ENCODE measurements around the gene CHPF.

CHPF gene

GRCh38 chr2:219543596-219544358 is at the start of gene CHPF, which contains the start of gene TMEM198:
Gene CHPF, minus strand, starts transcription at chr2:219543809. Its CDS starts 271 bp downstream, at chr2:219543538.
Gene TMEM198, plus strand, starts transcription at chr2:219544028. Its CDS starts 700 bp downstream, at chr2:219544728.
- peak; percentile 91 for DNase-seq (ENCODE audit: low read depth)

GRCh38 chr2:219593154-219593553 is 49.5 kb upstream of the CHPF start:
- DNase-seq (ENCODE audit: low read depth) = no peak

- no peak for DNase-seq (ENCODE audit: low read depth)
Observed at GRCh38 chr2:219592736-219593135, 49.1 kb upstream of the CHPF start.

GRCh38 chr2:219591091-219591490 is 47.5 kb upstream of the CHPF start:
- DNase-seq (ENCODE audit: low read depth) = no peak

- no peak for DNase-seq (ENCODE audit: low read depth)
Observed at GRCh38 chr2:219581346-219581745, 37.7 kb upstream of the CHPF start.

GRCh38 chr2:219578811-219579613 is 35.4 kb upstream of the CHPF start:
- DNase-seq (ENCODE audit: low read depth) = no peak

- no peak for DNase-seq (ENCODE audit: low read depth)
Observed at GRCh38 chr2:219576505-219577388, 33.1 kb upstream of the CHPF start.

GRCh38 chr2:219575566-219576504 is 32.2 kb upstream of the CHPF start:
- no peak for DNase-seq (ENCODE audit: low read depth)

- DNase-seq (ENCODE audit: low read depth) = no peak
Observed at GRCh38 chr2:219574484-219575311, 31.1 kb upstream of the CHPF start.

GRCh38 chr2:219573166-219573565 is 29.6 kb upstream of the CHPF start:
- no peak for DNase-seq (ENCODE audit: low read depth)

- no peak for DNase-seq (ENCODE audit: low read depth)
Observed at GRCh38 chr2:219572237-219573001, 28.8 kb upstream of the CHPF start, which contains the start of gene INHA. Gene INHA, plus strand, starts transcription at chr2:219572310. Its CDS starts 65 bp downstream, at chr2:219572375.

GRCh38 chr2:219571311-219572236 is 28.0 kb upstream of the CHPF start, which contains the start of gene OBSL1:
Gene OBSL1, minus strand, starts transcription at chr2:219571539. Its CDS starts 307 bp downstream, at chr2:219571232.
- DNase-seq (ENCODE audit: low read depth) = peak; percentile 91

GRCh38 chr2:219570924-219571310 is 27.3 kb upstream of the CHPF start:
- DNase-seq (ENCODE audit: low read depth) = no peak

- DNase-seq (ENCODE audit: low read depth) = no peak
Observed at GRCh38 chr2:219570194-219570923, 26.8 kb upstream of the CHPF start.

GRCh38 chr2:219569635-219570034 is 26.0 kb upstream of the CHPF start:
- no peak for DNase-seq (ENCODE audit: low read depth)

GRCh38 chr2:219569041-219569440 is 25.4 kb upstream of the CHPF start:
- no peak for DNase-seq (ENCODE audit: low read depth)

- DNase-seq (ENCODE audit: low read depth) = no peak
Observed at GRCh38 chr2:219567791-219568361, 24.3 kb upstream of the CHPF start.

All from CMK (cell line).